K562 (cell line): Measurements from ENCODE around the gene HEY2. TPM values are rescaled to one million over a fixed set of nuclear protein-coding genes. Genes with fewer than 3 reads are reported as not detected.

Experiments used
- ATAC-seq: fragments of 200-7000 bp; cut with Tn5 transposase; 3 replicates; pipeline ENCODE4 v1.9.1; 2020; ENCODE audit warnings: moderate library complexity
- BruUV-seq: library from RNA; stranded (reverse); fragments of 400-500 nt; replicated peaks from 2 replicates; lab custom pipeline; 2021; lab: Mats Ljungman, UMichigan
- CTCF ChIA-PET: fragments of 300-600 bp; formaldehyde crosslinking; extraction: SDS; loops from one replicate; lab custom pipeline; 2021; ENCODE audit warnings: low intra/inter-chr PET ratio; lab: Yijun Ruan, JAX
- POLR2A ChIA-PET: fragments of 300-600, 350-650 bp; sonication (Branson Sonifier 250); formaldehyde crosslinking; extraction: SDS; loops from one replicate; lab custom pipeline; 2021; ENCODE audit warnings: antibody characterized with exemption, inconsistent platforms; lab: Yijun Ruan, JAX
- DNase-seq, 4 experiments: peaks; one replicate each; pipeline versions ENCODE4 v3.0.0 to v3.0.0-alpha.2; 2011 to 2018; ENCODE audit warnings: low spot score in 3 of 4, mixed read lengths in 3 of 4; ENCODE audit errors: extremely low read depth in 1 of 4
- FAIRE-seq: peaks from 2 replicates; lab custom pipeline; 2011; peaks lifted over from hg19 to GRCh38; lab: Jason Lieb, UNC
- H2AFZ ChIP-seq: 2 replicates; pipeline ENCODE4 v1.6.0; 2011; ENCODE audit warnings: low read depth, low read length, control low read depth, inconsistent platforms
- H3K27ac ChIP-seq: fragments of 200-600 bp; 3 replicates; pipeline ENCODE4 v1.8.0; 2011; ENCODE audit warnings: low read depth, mild to moderate bottlenecking, control low read depth, inconsistent platforms, low read length, moderate library complexity, mixed read lengths; ENCODE audit errors: extremely low read depth
- H3K27me3 ChIP-seq, 2 experiments: fragments of 300-600 bp in 1 of 2; 2 replicates in 1 of 2; 3 replicates in 1 of 2; pipeline versions ENCODE4 v1.6.0 to v1.8.0; 2011; ENCODE audit warnings: inconsistent platforms in 2 of 2, low read length in 2 of 2, mild to moderate bottlenecking in 1 of 2, mixed read lengths in 1 of 2, moderate library complexity in 1 of 2; ENCODE audit not compliant: control insufficient read depth in 2 of 2, insufficient read depth in 2 of 2
- H3K36me3 ChIP-seq: fragments of 300-600 bp; 3 replicates; pipeline ENCODE4 v1.8.0; 2011; ENCODE audit warnings: mild to moderate bottlenecking, low read length, inconsistent platforms; ENCODE audit not compliant: control insufficient read depth, insufficient read depth
- H3K4me1 ChIP-seq, 2 experiments: fragments of 200-600 bp in 1 of 2; replicated peaks in 1 of 2; 2 replicates in 1 of 2; 3 replicates in 1 of 2; pipeline versions ENCODE4 v1.5.1 to v1.8.0; 2011; ENCODE audit warnings: inconsistent platforms in 2 of 2, low read length in 2 of 2, mild to moderate bottlenecking in 1 of 2, mixed read lengths in 1 of 2, moderate library complexity in 1 of 2; ENCODE audit not compliant: control insufficient read depth in 2 of 2, insufficient read depth in 2 of 2
- H3K4me2 ChIP-seq: 2 replicates; pipeline ENCODE4 v1.6.1; 2011; ENCODE audit warnings: low read length, control low read depth, inconsistent platforms, mixed read lengths; ENCODE audit not compliant: insufficient read depth
- H3K4me3 ChIP-seq: fragments of 200-600 bp; sonication (generic), shearing (Covaris generic); 2 replicates; pipeline ENCODE4 v1.5.1; 2016; ENCODE audit warnings: control low read depth, inconsistent platforms
- H3K79me2 ChIP-seq: fragments of 200-600 bp; 3 replicates; pipeline ENCODE4 v1.8.0; 2011; ENCODE audit warnings: low read length, inconsistent platforms; ENCODE audit not compliant: control insufficient read depth, insufficient read depth
- H3K9ac ChIP-seq, 2 experiments: 2 replicates each; pipeline versions ENCODE4 v1.6.0 to v1.6.1; 2011; ENCODE audit warnings: low read depth in 2 of 2, low read length in 2 of 2, control low read depth in 1 of 2, inconsistent platforms in 1 of 2, mild to moderate bottlenecking in 1 of 2, mixed read lengths in 1 of 2; ENCODE audit not compliant: insufficient read depth in 1 of 2
- H3K9me1 ChIP-seq: one replicate; pipeline ENCODE4 v1.6.0; 2011; ENCODE audit warnings: inconsistent platforms, mild to moderate bottlenecking, low read length, moderate library complexity; ENCODE audit not compliant: control insufficient read depth, insufficient read depth
- H3K9me3 ChIP-seq: replicated peaks from 2 replicates; pipeline ENCODE4 v1.5.1; 2011; ENCODE audit warnings: low read depth, low read length, inconsistent platforms; ENCODE audit not compliant: control insufficient read depth, insufficient read depth
- H4K20me1 ChIP-seq: replicated peaks from 2 replicates; pipeline ENCODE4 v1.6.1; 2011; ENCODE audit warnings: low read length, inconsistent platforms, mixed read lengths; ENCODE audit not compliant: control insufficient read depth, insufficient read depth
- CCAR2 ChIP-seq: fragments of 200-400 bp; formaldehyde crosslinking; IDR thresholded peaks from 2 replicates; pipeline ENCODE4 v1.6.1; 2017; ENCODE audit warnings: mild to moderate bottlenecking, low read depth, low read length
- DPF2 ChIP-seq: fragments of 450-650 bp; IDR thresholded peaks from 2 replicates; pipeline ENCODE4 v1.6.1; 2016
- FOXK1 ChIP-seq: sonication (generic); formaldehyde crosslinking; IDR thresholded peaks from 2 replicates; pipeline ENCODE4 v1.8.0; 2022; ENCODE audit warnings: missing genetic modification reagents, mild to moderate bottlenecking, borderline replicate concordance
- MYNN ChIP-seq, 2 experiments: sonication (generic); formaldehyde crosslinking in 1 of 2; IDR thresholded peaks; 2 replicates each; pipeline versions ENCODE4 v1.5.0 to v1.6.1; 2016 to 2020; ENCODE audit warnings: antibody characterized with exemption in 1 of 2, missing genetic modification reagents in 1 of 2
- NONO ChIP-seq, 2 experiments: fragments of 200-400 bp in 1 of 2; fragments of 450-650 bp in 1 of 2; formaldehyde crosslinking in 1 of 2; IDR thresholded peaks; 2 replicates each; pipeline ENCODE4 v1.6.1; 2017; ENCODE audit warnings: low read depth in 2 of 2, mild to moderate bottlenecking in 2 of 2, moderate library complexity in 2 of 2, low read length in 1 of 2
- RBM22 ChIP-seq: fragments of 200-400 bp; formaldehyde crosslinking; IDR thresholded peaks from 2 replicates; pipeline ENCODE4 v1.6.1; 2018; ENCODE audit warnings: low read length, low read depth; ENCODE audit not compliant: poor library complexity, severe bottlenecking
- SIRT6 ChIP-seq: IDR thresholded peaks from one replicate; pipeline ENCODE4 v1.6.1; 2012; ENCODE audit warnings: low read depth, mild to moderate bottlenecking, control low read depth, inconsistent platforms, low read length, moderate library complexity
- THAP12 ChIP-seq: fragments of 250-450 bp; sonication (Bioruptor Pico); IDR thresholded peaks from 2 replicates; pipeline ENCODE4 v1.9.0; 2021; ENCODE audit warnings: mild to moderate bottlenecking, inconsistent platforms
- ZFX ChIP-seq: sonication (generic); formaldehyde crosslinking; IDR thresholded peaks from 2 replicates; pipeline ENCODE4 v1.8.0; 2022; ENCODE audit warnings: mild to moderate bottlenecking, missing genetic modification reagents, moderate library complexity
- ZNF175 ChIP-seq: fragments of 200-800 bp; sonication (Bioruptor generic); IDR thresholded peaks from 2 replicates; pipeline ENCODE4 v1.6.1; 2016; ENCODE audit warnings: low read depth, mild to moderate bottlenecking, missing genetic modification characterization, missing compliant biosample characterization
- ZNF316 ChIP-seq: fragments of 450-650 bp; IDR thresholded peaks from 2 replicates; pipeline ENCODE4 v1.6.1; 2016
- ZNF766 ChIP-seq: fragments of 200-800 bp; sonication (Bioruptor generic); conservative IDR thresholded peaks from 2 replicates; pipeline ENCODE4 v1.6.1; 2016; ENCODE audit warnings: missing genetic modification characterization, missing compliant biosample characterization
- WGBS: fragments of 100-300 bp; shearing (Covaris generic); methylation state at CpG from one replicate; pipeline ENCODE4 v1.1.6; 2016; ENCODE audit warnings: low coverage, mixed read lengths; ENCODE audit not compliant: insufficient coverage; ENCODE audit errors: missing lambda C conversion rate; 5-methylcytosine and 5-hydroxymethylcytosine counted together
- in situ Hi-C: fragments of 300-500 bp; cut with MboI; formaldehyde crosslinking; loops from 4 replicates; pipeline ENCODE4 v1.15.0; 2018; ENCODE audit warnings: inconsistent platforms, mixed read lengths
- intact Hi-C: fragments of 100-400 bp; cut with micrococcal nuclease; formaldehyde crosslinking; loops from 2 replicates; pipeline ENCODE4 v1.14.2; 2022
- polyA plus RNA-seq, 8 experiments: library from polyadenylated mRNA; depleted of rRNA in 4 of 8; stranded (reverse) in 5 of 8; unstranded in 3 of 8; fragments of >200 nt; fragmentation: Nextera tagmentation in 2 of 8; fragmentation: Illumina TruSeq in 1 of 8; extraction: Ambion mirVana in 2 of 8; extraction: Trizol in 1 of 8; gene quantifications; 2 replicates each; pipeline versions ENCODE4 v1.2.1 to v1.2.3, GENCODE V29; 2011 to 2014; ENCODE audit warnings: inconsistent platforms in 1 of 8, missing spikeins in 1 of 8
- total RNA-seq, 7 experiments: library from RNA; depleted of rRNA in 6 of 7; stranded (reverse); fragments of >200 nt in 6 of 7; fragmentation: Illumina TruSeq in 2 of 7; extraction: Trizol in 2 of 7; gene quantifications; 2 replicates each; pipeline versions ENCODE4 v1.2.1 to v1.2.3, GENCODE V29; 2011 to 2021; ENCODE audit warnings: low replicate concordance in 1 of 7
- TF ChIP-seq, protein P1 (sequence below), 2 experiments: fragments of 450-650 bp; IDR thresholded peaks; 2 replicates each; pipeline ENCODE4 v1.6.1; 2018; ENCODE audit warnings: mild to moderate bottlenecking in 2 of 2, low read depth in 1 of 2; ENCODE audit not compliant: partially characterized antibody in 2 of 2

The HEY2 gene
- total and polyA plus RNA-seq, 9 of the 15 experiments (the other 6 are each of a cell fraction or from before 2014, with no cell fraction given), result 0.03 to 0.07 (median 0.06) TPM; not detected in 5

- TF ChIP-seq, protein P1, sequence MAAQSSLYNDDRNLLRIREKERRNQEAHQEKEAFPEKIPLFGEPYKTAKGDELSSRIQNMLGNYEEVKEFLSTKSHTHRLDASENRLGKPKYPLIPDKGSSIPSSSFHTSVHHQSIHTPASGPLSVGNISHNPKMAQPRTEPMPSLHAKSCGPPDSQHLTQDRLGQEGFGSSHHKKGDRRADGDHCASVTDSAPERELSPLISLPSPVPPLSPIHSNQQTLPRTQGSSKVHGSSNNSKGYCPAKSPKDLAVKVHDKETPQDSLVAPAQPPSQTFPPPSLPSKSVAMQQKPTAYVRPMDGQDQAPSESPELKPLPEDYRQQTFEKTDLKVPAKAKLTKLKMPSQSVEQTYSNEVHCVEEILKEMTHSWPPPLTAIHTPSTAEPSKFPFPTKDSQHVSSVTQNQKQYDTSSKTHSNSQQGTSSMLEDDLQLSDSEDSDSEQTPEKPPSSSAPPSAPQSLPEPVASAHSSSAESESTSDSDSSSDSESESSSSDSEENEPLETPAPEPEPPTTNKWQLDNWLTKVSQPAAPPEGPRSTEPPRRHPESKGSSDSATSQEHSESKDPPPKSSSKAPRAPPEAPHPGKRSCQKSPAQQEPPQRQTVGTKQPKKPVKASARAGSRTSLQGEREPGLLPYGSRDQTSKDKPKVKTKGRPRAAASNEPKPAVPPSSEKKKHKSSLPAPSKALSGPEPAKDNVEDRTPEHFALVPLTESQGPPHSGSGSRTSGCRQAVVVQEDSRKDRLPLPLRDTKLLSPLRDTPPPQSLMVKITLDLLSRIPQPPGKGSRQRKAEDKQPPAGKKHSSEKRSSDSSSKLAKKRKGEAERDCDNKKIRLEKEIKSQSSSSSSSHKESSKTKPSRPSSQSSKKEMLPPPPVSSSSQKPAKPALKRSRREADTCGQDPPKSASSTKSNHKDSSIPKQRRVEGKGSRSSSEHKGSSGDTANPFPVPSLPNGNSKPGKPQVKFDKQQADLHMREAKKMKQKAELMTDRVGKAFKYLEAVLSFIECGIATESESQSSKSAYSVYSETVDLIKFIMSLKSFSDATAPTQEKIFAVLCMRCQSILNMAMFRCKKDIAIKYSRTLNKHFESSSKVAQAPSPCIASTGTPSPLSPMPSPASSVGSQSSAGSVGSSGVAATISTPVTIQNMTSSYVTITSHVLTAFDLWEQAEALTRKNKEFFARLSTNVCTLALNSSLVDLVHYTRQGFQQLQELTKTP (IDR thresholded peaks at IDR 0.05; ENCODE audit: low read depth in 1 of 2, partially characterized antibody in 2 of 2), result no peak
Measured at GRCh38 chr6:125764121-125764671, 14.8 kb downstream of the HEY2 start (continued).

GRCh38 chr6:125765944-125766343 lies 16.5 kb downstream of the HEY2 start:
- BruUV-seq, result no TSS peak
- CTCF ChIA-PET, result interaction anchor here (0.6 kb wide), 1 partner anchor 94 kb away, joined by 3 read pairs; no protein-coding TSS in a partner anchor
- no peak overlapping the region for H3K9ac ChIP-seq
- H3K9me3 ChIP-seq, result no peaks in the 10 kb centered on the region
- no peak for DNase-seq
- WGBS, result 0% methylated on average over 1 of the region's 1 CpG
- H3K4me1 ChIP-seq, result peaks cover 4% of the 10 kb centered on the region in 2 experiments; a peak in 3 of 5 replicates
- no peak overlapping the region for H2AFZ ChIP-seq
- POLR2A ChIA-PET, result interaction anchor here (0.5 kb wide), 1 partner anchor 521 kb away, joined by 3 read pairs; no protein-coding TSS in a partner anchor
- H3K27ac ChIP-seq, result no peak overlapping the region
- H3K36me3 ChIP-seq, result no peaks in the 10 kb centered on the region
- peaks cover 6% of the 10 kb centered on the region in 2 experiments; a peak in 3 of 5 replicates for H3K27me3 ChIP-seq
- intact Hi-C loops, result loop anchor here (10.0 kb wide), 1 partner anchor 611 kb away; the partner anchor contains the start of gene TPD52L1
- no peak overlapping the region for H3K4me2 ChIP-seq
- in situ Hi-C loops, result loop anchor here (25.0 kb wide), 1 partner anchor 604 kb away; the partner anchor contains the start of gene TPD52L1
- TF ChIP-seq FOXK1 (CRISPR knock-in tag) (no peak), CCAR2 (no peak), ZNF175 (no peak), ZNF316 (no peak), THAP12 (no peak), RBM22 (no peak), MYNN (IDR thresholded peaks at IDR 0.05) (no peak), MYNN (CRISPR knock-in tag; IDR thresholded peaks at IDR 0.05) (no peak), SIRT6 (no peak), DPF2 (no peak), ZNF766 (CRISPR knock-in tag) (no peak), NONO (IDR thresholded peaks at IDR 0.05; ENCODE audit: low read depth in 2 of 2, low read length in 1 of 2) (no peak), ZFX (CRISPR knock-in tag) (no peak)
- TF ChIP-seq, all 486 proteins: peak for 0
- ATAC-seq, result no peak
- Histone ChIP-seq H3K9me1 (no peaks in the 10 kb centered on the region), H4K20me1 (no peaks in the 10 kb centered on the region), H3K4me3 (no peak overlapping the region), H3K79me2 (no peaks in the 10 kb centered on the region)
- FAIRE-seq, result no peak
